ENCODE results near the gene DOCK8.

- no peak for TF ChIP-seq ESRRA (IDR thresholded peaks at IDR 0.05; ENCODE audit: borderline replicate concordance, low read length)
- no peak for TF ChIP-seq RFX5 (IDR thresholded peaks at IDR 0.05)
- no peak for TF ChIP-seq CHD4 (IDR thresholded peaks at IDR 0.05; ENCODE audit: borderline replicate concordance)
- TF ChIP-seq MAZ (IDR thresholded peaks at IDR 0.05; ENCODE audit: borderline replicate concordance, low read depth, low read length): no peak
- TF ChIP-seq CTCF (IDR thresholded peaks at IDR 0.05): no peak
- TF ChIP-seq RNF2 (IDR thresholded peaks at IDR 0.05; ENCODE audit: borderline replicate concordance, low read depth): no peak
- no peak for TF ChIP-seq POLR2A (IDR thresholded peaks at IDR 0.05; ENCODE audit: low read length)
- TF ChIP-seq CEBPB (IDR thresholded peaks at IDR 0.05): no peak
- TF ChIP-seq REST (IDR thresholded peaks at IDR 0.05): no peak
- TF ChIP-seq ELK1 (IDR thresholded peaks at IDR 0.05; ENCODE audit: low read depth, low read length): no peak
- no peak for TF ChIP-seq JUN (IDR thresholded peaks at IDR 0.05)
Measured at GRCh38 chr9:472479-473075, 257.9 kb downstream of the DOCK8 start.
